Progenitor cell of endocrine pancreas (in vitro differentiated cells): ENCODE data around the gene NRG4. TPM values are rescaled to one million over a fixed set of nuclear protein-coding genes. Genes with fewer than 3 reads are reported as not detected.

Experiments used
- DNase-seq: peaks from one replicate; pipeline ENCODE4 v3.0.0; 2021; ENCODE audit warnings: low spot score; ENCODE audit not compliant: unreplicated experiment
- H3K27ac Mint-ChIP-seq: 2 replicates; pipeline ENCODE4 v1.8.0; 2021; ENCODE audit warnings: mild to moderate bottlenecking, moderate library complexity, mixed read lengths
- H3K27me3 Mint-ChIP-seq: 2 replicates; pipeline ENCODE4 v1.8.0; 2021; ENCODE audit warnings: mixed read lengths
- H3K36me3 Mint-ChIP-seq: 2 replicates; pipeline ENCODE4 v1.8.0; 2022; ENCODE audit warnings: mixed read lengths; ENCODE audit not compliant: insufficient read depth
- H3K4me1 Mint-ChIP-seq: 2 replicates; pipeline ENCODE4 v1.8.0; 2021; ENCODE audit warnings: low read depth, mixed read lengths
- H3K4me3 Mint-ChIP-seq: 2 replicates; pipeline ENCODE4 v1.8.0; 2021; ENCODE audit warnings: low read depth, mild to moderate bottlenecking, moderate library complexity, mixed read lengths
- H3K9me3 Mint-ChIP-seq: 2 replicates; pipeline ENCODE4 v1.8.0; 2021; ENCODE audit warnings: low read depth, mixed read lengths
- total RNA-seq: library from RNA; stranded (reverse); gene quantifications from 2 replicates; pipeline ENCODE4 v1.2.1, GENCODE V29; 2021
- TF ChIP-seq, protein P1 (sequence below): fragments of 200-600 bp; sonication (generic); IDR thresholded peaks from one replicate; pipeline ENCODE4 v1.5.0; 2021; ENCODE audit warnings: antibody characterized with exemption, mild to moderate bottlenecking; ENCODE audit not compliant: unreplicated experiment

NRG4 gene
- total RNA-seq, 1 donor from 2014 or later: 1.0 TPM

DNA sequence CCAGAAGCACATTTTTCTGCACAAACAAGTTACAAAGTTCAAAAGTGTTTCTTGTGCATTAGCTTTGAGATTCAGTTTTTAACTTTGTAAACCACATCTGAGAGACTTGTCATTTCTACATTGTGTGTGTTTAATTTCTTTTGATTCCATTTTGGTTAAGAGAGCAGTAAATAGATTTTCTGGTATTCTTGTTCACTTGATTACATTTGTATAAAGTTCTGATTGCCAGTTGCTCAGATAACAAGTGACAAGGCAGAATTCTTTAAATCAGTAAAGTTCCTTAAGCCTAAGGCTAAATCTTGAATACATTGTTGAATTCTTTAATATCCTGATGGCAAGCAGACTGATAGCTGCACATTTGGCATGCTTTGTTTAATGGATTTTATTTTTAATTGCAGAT, 111.6 kb downstream of the NRG4 start:
- TF ChIP-seq, protein P1, sequence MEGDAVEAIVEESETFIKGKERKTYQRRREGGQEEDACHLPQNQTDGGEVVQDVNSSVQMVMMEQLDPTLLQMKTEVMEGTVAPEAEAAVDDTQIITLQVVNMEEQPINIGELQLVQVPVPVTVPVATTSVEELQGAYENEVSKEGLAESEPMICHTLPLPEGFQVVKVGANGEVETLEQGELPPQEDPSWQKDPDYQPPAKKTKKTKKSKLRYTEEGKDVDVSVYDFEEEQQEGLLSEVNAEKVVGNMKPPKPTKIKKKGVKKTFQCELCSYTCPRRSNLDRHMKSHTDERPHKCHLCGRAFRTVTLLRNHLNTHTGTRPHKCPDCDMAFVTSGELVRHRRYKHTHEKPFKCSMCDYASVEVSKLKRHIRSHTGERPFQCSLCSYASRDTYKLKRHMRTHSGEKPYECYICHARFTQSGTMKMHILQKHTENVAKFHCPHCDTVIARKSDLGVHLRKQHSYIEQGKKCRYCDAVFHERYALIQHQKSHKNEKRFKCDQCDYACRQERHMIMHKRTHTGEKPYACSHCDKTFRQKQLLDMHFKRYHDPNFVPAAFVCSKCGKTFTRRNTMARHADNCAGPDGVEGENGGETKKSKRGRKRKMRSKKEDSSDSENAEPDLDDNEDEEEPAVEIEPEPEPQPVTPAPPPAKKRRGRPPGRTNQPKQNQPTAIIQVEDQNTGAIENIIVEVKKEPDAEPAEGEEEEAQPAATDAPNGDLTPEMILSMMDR: no peak
- Mint-ChIP-seq H3K27ac (no peak overlapping the region), H3K27me3 (no peaks in the 10 kb centered on the region), H3K4me1 (peaks cover 13% of the 10 kb centered on the region), H3K36me3 (peaks cover 9% of the 10 kb centered on the region), H3K9me3 (no peaks in the 10 kb centered on the region), H3K4me3 (no peak overlapping the region)
- DNase-seq: no peak

DNA sequence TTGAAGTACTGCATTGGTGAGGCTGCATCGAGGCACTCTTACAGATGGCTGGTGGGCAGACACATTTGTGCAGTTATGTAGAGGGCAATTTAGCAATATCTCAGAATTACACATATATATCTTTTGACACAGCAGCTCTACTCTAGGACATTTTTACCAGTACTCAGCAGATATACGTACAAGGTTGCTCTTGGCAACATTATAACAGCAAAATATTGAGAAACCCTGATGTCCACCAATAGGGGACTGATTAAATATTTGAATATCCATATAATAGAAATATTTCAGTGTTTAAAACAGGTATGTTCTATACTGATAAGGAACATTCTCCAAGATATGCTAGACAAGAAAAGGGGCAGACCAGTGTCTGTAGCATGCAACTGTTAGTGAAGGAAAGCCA, 116.5 kb downstream of the NRG4 start:
- H3K27ac Mint-ChIP-seq: no peak overlapping the region
- DNase-seq: no peak
- H3K4me3 Mint-ChIP-seq: no peak overlapping the region
- H3K9me3 Mint-ChIP-seq: no peaks in the 10 kb centered on the region
- no peaks in the 10 kb centered on the region for H3K4me1 Mint-ChIP-seq
- TF ChIP-seq, protein P1: no peak
- H3K36me3 Mint-ChIP-seq: peaks cover 14% of the 10 kb centered on the region
- H3K27me3 Mint-ChIP-seq: no peaks in the 10 kb centered on the region

DNA sequence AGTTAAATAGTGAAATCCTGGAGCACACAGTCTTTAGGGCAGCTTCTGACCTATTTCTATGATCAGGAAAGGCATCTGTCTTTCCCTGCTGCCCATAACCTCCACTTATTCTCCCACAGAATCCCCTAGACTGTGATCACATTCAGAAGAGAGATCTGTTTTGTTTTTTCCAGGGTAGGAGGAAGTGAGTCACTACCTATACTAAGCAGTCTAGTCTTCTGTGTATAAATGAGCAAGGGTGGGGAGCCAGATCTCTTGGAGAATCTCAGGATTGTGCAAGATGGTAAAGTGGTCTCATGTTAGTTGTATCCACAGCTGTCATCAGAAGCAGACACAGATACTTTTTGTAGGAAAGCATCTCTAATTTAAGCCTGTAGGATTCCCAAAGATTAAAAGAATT, 120.3 kb downstream of the NRG4 start:
- no peak for DNase-seq
- Mint-ChIP-seq H3K4me1 (peaks cover 8% of the 10 kb centered on the region), H3K4me3 (no peak overlapping the region), H3K27ac (no peak overlapping the region), H3K27me3 (no peaks in the 10 kb centered on the region), H3K36me3 (peaks cover 19% of the 10 kb centered on the region), H3K9me3 (no peaks in the 10 kb centered on the region)
- TF ChIP-seq, protein P1: no peak

Other genes with a start within 250 kb of the NRG4 start
- gene UBE2Q2, start 169.0 kb downstream of the NRG4 start, total RNA-seq: 40.9 and 41.2 TPM in 2 replicates
- gene FBXO22, start 108.5 kb downstream of the NRG4 start, total RNA-seq: 42.9 and 43.6 TPM in 2 replicates
- gene TMEM266, start 47.6 kb upstream of the NRG4 start, total RNA-seq: 0.50 and 0.82 TPM in 2 replicates